Hair follicle dermal papilla cell (primary cell): ENCODE data around the gene ATP6V1E1. TPM values are rescaled to one million over a fixed set of nuclear protein-coding genes. Genes with fewer than 3 reads are reported as not detected.

Source experiments
- total RNA-seq: library from RNA; depleted of rRNA; stranded (reverse); fragments of >200 nt; gene quantifications from 2 replicates; pipeline ENCODE4 v1.2.3, GENCODE V29; 2012

ATP6V1E1 gene
- total RNA-seq = 89.4 and 105 TPM in 2 replicates

DNA sequence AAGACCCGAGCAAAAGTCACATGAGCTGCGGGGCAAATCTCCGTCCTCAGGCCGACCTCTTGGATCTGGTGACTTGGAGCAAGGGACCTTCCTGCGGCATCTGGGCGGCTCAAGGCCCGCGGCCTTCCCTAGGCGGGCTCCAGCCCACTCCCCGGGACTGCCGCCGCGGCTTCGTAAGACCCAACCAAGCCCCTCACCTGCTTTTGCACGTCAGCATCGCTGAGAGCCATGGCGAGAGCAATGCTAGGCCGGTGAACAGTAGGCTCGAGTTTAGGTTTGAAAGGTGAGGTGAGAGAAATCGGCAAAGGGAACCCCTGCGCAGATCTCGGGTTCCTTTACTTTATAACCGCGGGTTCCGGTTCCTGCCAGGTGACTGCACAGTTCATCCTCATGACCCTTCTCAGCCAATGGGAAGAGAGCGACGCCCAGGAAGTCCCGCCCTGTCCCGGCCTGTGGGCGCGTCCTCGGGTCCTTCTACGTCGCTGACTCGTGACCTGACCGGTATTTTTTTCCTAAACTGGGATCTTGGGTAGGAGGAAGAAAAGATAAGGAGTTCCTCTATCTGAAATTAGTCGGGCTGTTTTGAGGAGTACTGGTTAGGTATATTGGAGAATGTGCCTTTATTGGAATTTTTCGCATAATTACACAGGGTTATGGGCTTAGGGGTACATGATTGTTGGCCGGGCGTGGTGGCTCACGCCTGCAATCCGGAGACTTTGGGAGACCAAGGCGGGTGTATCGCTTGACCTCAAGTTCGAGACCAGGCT, at the start of gene ATP6V1E1:
Gene ATP6V1E1 (minus strand): TSS at position 344 of the 767 bp plus-strand sequence. CDS start 114 bp downstream, at position 230.

DNA sequence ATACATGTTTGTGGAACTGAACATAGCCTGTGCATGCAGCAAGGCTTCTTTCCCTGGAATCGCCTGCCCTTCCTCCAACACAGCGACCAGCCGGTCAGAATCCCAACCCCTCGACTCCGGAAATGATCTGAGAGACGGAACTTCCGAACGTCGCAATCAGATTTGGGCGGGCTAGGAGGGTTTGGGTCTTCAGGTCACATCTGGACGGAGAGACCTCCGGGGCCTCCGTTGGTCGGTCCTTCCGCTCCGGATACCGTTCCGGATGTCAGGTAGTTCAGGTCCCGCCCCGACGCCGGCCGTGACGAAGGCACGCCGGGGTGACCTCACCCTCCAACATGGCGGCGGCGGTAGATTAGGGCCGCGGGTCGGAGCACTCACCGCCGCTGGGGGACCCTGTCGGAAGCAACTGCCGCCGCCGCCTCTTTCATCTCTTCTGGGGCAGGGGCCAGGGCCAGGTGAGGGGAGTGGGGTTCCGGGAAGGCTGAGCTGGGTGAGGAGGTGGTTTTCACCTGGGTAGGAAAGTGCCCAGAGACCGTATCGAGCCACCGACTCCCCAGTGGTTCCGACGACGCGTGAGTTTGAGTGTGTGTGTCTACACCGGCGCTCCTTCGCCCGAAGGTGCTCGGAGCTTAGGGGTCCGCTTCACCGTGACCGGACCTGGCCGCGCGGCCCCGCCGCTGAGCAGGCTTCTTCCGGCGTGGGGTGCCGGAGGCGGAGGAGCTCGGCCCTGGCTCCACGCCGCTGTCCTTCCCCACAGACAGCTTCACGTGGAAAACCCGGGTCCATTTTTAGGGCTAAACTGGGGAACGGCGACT, 10.1 kb upstream of the ATP6V1E1 start, which contains the start of gene BCL2L13:
Gene BCL2L13 (plus strand): TSS at position 326 of the 815 bp plus-strand sequence. CDS start 16,955 bp downstream, outside the sequence.

DNA sequence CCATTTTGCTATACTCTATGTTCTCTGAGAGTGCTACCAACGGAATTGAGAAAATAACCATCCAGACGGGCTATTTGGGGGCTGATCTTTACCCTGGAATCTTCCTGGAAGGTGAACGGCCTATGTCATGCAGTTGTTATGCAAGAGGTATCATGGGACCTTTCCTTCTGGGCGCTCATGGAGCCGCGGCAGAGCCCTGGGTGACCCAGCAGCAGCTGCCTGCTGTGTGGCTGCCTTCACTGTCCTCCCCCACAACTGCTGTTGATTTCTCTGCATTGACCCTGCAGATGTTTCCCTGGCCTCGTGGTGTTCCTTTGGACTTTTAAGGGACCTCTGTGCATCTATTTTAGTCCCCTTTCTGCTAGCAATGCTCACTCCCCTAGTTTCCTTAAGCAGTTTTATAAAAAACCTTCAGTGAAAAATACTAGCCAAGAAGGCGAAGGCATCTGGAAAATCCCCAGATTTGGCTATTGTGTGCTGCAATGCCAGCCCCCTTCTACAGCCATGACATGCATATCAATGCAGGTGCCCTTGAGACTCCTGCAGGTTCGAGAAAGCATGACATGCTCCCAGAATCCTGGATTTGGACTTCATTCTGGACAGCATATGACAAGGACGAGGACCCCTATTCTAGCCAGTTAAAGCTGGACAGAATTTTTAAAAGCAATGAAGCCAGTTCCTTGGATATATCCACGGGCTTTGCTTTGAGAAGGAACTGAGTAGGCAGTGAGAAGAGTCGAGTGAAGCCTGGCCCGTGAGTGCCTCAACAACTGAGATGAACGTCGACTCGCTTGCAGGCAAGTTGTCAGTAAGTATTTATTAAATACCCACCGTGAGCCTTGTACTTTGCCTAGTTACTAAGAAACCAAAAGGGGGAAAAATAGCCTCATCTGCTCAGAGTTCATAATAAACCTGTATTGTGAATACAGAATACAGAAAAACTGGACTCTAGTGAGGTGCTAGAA, 65.4 kb downstream of the ATP6V1E1 start, which contains the start of gene SLC25A18:
Gene SLC25A18 (plus strand): TSS at position 593 of the 965 bp plus-strand sequence. CDS start 16,447 bp downstream, outside the sequence.

Other genes with a start within 250 kb of the ATP6V1E1 start
- not detected in 2 replicates for gene SLC25A18, start 65.3 kb downstream of the ATP6V1E1 start, total RNA-seq
- gene BCL2L13, start 10.0 kb upstream of the ATP6V1E1 start, total RNA-seq = 74.0 and 78.5 TPM in 2 replicates
- gene BID, start 145.7 kb upstream of the ATP6V1E1 start, total RNA-seq = 10.2 and 14.9 TPM in 2 replicates